Lower lobe of right lung (tissue), 2 donors: ENCODE measurements around the gene ITGB5. TPM values are rescaled to one million over a fixed set of nuclear protein-coding genes. Genes with fewer than 3 reads are reported as not detected.

Source experiments
- ATAC-seq, 2 donors: fragments of 200-7000 bp; cut with Tn5 transposase; one replicate each; pipeline ENCODE4 v1.9.1; 2020 to 2022; ENCODE audit warnings: mild to moderate bottlenecking in 2 of 2, moderate library complexity in 2 of 2
- DNase-seq: peaks from one replicate; pipeline ENCODE4 v3.0.0-alpha.2; 2020
- H3K27ac ChIP-seq: fragments of 200-600 bp; one replicate; pipeline ENCODE4 v1.8.0; 2022
- H3K27me3 ChIP-seq: fragments of 200-600 bp; one replicate; pipeline ENCODE4 v1.8.0; 2022; ENCODE audit warnings: low read depth
- H3K36me3 ChIP-seq: fragments of 200-600 bp; one replicate; pipeline ENCODE4 v1.8.0; 2022; ENCODE audit warnings: mild to moderate bottlenecking
- H3K4me1 ChIP-seq: fragments of 200-600 bp; one replicate; pipeline ENCODE4 v1.8.0; 2022
- H3K4me3 ChIP-seq: fragments of 200-600 bp; one replicate; pipeline ENCODE4 v1.8.0; 2022; ENCODE audit warnings: mild to moderate bottlenecking
- H3K9me3 ChIP-seq: fragments of 200-600 bp; one replicate; pipeline ENCODE4 v1.8.0; 2022
- intact Hi-C: fragments of 100-400 bp; cut with DNase I; formaldehyde crosslinking; loops from one replicate; pipeline ENCODE4 v1.11.0; 2022
- total RNA-seq: library from RNA; stranded (reverse); fragmentation: NEBNext Ultra II Directional; extraction: Animal tissue kit (Norgen Biotek cat#: 25700); gene quantifications from one replicate; pipeline ENCODE4 v1.2.1, GENCODE V29; 2021
- TF ChIP-seq, protein P1 (sequence below): fragments of 200-600 bp; IDR thresholded peaks from one replicate; pipeline ENCODE4 v1.8.0; 2022; ENCODE audit warnings: antibody characterized with exemption, mild to moderate bottlenecking
- donor health status: DM: no; HTN: yes; CAD: no; lungs with severe emphysema.

Gene ITGB5
- total RNA-seq, 1 donor from 2014 or later: 93.1 TPM

- DNase-seq (no peak), ATAC-seq (no peak)
- no peak overlapping the region for H3K4me3 ChIP-seq
- H3K4me1 ChIP-seq: peaks cover 2% of the 10 kb centered on the region
- intact Hi-C loops: no loop called here
- no peaks in the 10 kb centered on the region for H3K9me3 ChIP-seq
- peaks cover 11% of the 10 kb centered on the region for H3K36me3 ChIP-seq
- TF ChIP-seq, protein P1, sequence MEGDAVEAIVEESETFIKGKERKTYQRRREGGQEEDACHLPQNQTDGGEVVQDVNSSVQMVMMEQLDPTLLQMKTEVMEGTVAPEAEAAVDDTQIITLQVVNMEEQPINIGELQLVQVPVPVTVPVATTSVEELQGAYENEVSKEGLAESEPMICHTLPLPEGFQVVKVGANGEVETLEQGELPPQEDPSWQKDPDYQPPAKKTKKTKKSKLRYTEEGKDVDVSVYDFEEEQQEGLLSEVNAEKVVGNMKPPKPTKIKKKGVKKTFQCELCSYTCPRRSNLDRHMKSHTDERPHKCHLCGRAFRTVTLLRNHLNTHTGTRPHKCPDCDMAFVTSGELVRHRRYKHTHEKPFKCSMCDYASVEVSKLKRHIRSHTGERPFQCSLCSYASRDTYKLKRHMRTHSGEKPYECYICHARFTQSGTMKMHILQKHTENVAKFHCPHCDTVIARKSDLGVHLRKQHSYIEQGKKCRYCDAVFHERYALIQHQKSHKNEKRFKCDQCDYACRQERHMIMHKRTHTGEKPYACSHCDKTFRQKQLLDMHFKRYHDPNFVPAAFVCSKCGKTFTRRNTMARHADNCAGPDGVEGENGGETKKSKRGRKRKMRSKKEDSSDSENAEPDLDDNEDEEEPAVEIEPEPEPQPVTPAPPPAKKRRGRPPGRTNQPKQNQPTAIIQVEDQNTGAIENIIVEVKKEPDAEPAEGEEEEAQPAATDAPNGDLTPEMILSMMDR: no peak
- no peak overlapping the region for H3K27ac ChIP-seq
- H3K27me3 ChIP-seq: no peaks in the 10 kb centered on the region
Observed at GRCh38 chr3:124823648-124824047, 63.5 kb downstream of the ITGB5 start.

DNA sequence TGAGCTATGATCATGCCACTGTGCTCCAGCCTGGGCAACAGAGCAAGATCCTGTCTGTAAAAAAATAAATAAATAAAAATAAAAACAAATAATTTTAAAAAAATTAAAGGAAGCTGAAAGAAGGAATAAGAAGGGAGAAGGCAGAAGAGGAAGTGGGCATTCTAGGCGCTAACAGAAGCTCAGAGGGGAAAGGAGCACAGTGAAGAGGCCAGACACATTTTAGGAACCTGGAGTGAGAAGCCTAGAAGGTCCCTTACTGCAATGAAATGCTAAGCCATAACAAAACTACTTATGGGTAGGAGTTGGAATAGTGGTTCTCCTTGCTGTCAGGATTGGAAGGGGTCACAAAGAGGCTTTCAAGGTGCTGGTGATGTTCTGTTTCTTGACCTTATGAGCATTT is 64.0 kb downstream of the ITGB5 start:
- Histone ChIP-seq H3K36me3 (peaks cover 11% of the 10 kb centered on the region), H3K9me3 (no peaks in the 10 kb centered on the region), H3K4me1 (no peaks in the 10 kb centered on the region), H3K27ac (no peak overlapping the region), H3K4me3 (no peak overlapping the region), H3K27me3 (no peaks in the 10 kb centered on the region)
- intact Hi-C loops: no loop called here
- no peak for ATAC-seq
- no peak for DNase-seq
- TF ChIP-seq, protein P1: no peak

GRCh38 chr3:124821356-124821755 is 65.8 kb downstream of the ITGB5 start:
- DNase-seq: no peak

DNA sequence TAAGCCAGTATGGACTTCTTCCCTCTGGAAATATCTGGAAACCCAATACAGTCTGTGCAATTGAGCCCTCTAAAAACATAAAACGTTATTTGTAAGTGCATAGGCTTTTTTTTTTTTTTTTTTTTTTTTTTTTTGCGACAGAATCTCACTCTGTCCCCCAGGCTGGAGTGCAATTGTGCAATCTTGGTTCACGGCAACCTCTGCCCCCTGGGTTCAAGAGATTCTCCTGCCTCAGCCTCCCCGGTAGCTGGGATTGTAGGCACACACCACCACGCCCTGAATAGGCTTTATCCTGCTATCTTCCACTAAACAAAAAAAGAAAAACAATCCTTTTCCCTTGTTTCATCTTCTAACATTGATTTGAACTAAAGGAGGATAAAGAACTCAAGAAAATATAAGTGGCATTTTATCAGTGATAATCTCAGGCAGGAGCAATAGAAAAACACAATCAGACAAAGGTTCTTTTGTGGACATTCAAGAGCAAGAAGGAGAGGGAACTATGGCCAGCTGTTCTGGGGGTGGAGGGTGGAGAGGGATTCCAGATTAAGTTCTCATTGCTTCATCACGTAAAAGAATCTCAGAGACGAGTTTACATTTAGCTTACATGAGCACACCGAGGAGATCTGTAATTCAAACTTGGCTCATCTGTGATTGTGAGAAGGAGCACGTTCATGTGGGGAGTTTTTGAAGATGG is 68.6 kb downstream of the ITGB5 start:
- Histone ChIP-seq H3K9me3 (no peaks in the 10 kb centered on the region), H3K4me3 (no peak overlapping the region), H3K27ac (no peak overlapping the region), H3K4me1 (peaks cover 12% of the 10 kb centered on the region), H3K27me3 (no peaks in the 10 kb centered on the region), H3K36me3 (peaks cover 32% of the 10 kb centered on the region)
- TF ChIP-seq, protein P1: no peak
- intact Hi-C loops: no loop called here
- DNase-seq (no peak), ATAC-seq (no peak)

More at GRCh38 chr3:124821356-124821755, 65.8 kb downstream of the ITGB5 start:
- intact Hi-C loops: no loop called here
- Histone ChIP-seq H3K27ac (no peak overlapping the region), H3K4me1 (no peaks in the 10 kb centered on the region), H3K9me3 (no peaks in the 10 kb centered on the region), H3K27me3 (no peaks in the 10 kb centered on the region), H3K36me3 (peaks cover 24% of the 10 kb centered on the region), H3K4me3 (no peak overlapping the region)
- TF ChIP-seq, protein P1: no peak
- ATAC-seq: no peak

GRCh38 chr3:124817079-124817478 is 70.1 kb downstream of the ITGB5 start:
- intact Hi-C loops: no loop called here
- ATAC-seq: no peak
- Histone ChIP-seq H3K27ac (no peak overlapping the region), H3K4me3 (no peak overlapping the region), H3K4me1 (peaks cover 22% of the 10 kb centered on the region), H3K36me3 (peaks cover 32% of the 10 kb centered on the region), H3K27me3 (no peaks in the 10 kb centered on the region), H3K9me3 (no peaks in the 10 kb centered on the region)
- TF ChIP-seq, protein P1: no peak
- DNase-seq: no peak
